HEK293T (cell line): ENCODE results near the gene ROR1.
"Not testable (repeated sequence)": the region's sequence is repeated elsewhere in the genome, so short reads cannot be mapped to it uniquely, and the experiment has no call there.

ENCODE experiments used
- CTCF ChIA-PET: fragments of 350-600 bp; formaldehyde crosslinking; extraction: SDS; loops from one replicate; lab custom pipeline; 2021; ENCODE audit warnings: antibody characterized with exemption, inconsistent platforms; lab: Yijun Ruan, JAX
- POLR2A ChIA-PET: fragments of 350-600 bp; formaldehyde crosslinking; extraction: SDS; loops from one replicate; lab custom pipeline; 2020; ENCODE audit warnings: antibody characterized with exemption, inconsistent platforms; lab: Yijun Ruan, JAX
- DNase-seq: peaks from one replicate; pipeline ENCODE4 v3.0.0; 2012; ENCODE audit warnings: mixed read lengths; ENCODE audit errors: extremely low spot score
- ARNT ChIP-seq: fragments of 450-650 bp; IDR thresholded peaks from 2 replicates; pipeline ENCODE4 v1.6.1; 2017; ENCODE audit warnings: mild to moderate bottlenecking
- BHLHE40 ChIP-seq: fragments of 450-650 bp; IDR thresholded peaks from 2 replicates; pipeline ENCODE4 v1.6.1; 2016; ENCODE audit warnings: mild to moderate bottlenecking, moderate library complexity, borderline replicate concordance
- CTBP1 ChIP-seq: fragments of 450-650 bp; IDR thresholded peaks from 2 replicates; pipeline ENCODE4 v1.6.1; 2016; ENCODE audit warnings: borderline replicate concordance
- ELF4 ChIP-seq: fragments of 450-650 bp; IDR thresholded peaks from 2 replicates; pipeline ENCODE4 v1.6.1; 2017; ENCODE audit warnings: antibody characterized with exemption
- FOXA1 ChIP-seq: fragments of 450-650 bp; IDR thresholded peaks from 2 replicates; pipeline ENCODE4 v1.6.1; 2016; ENCODE audit warnings: mild to moderate bottlenecking
- FOXK2 ChIP-seq: fragments of 450-650 bp; IDR thresholded peaks from 2 replicates; pipeline ENCODE4 v1.6.1; 2016; ENCODE audit warnings: mild to moderate bottlenecking
- FOXM1 ChIP-seq: fragments of 450-650 bp; IDR thresholded peaks from 2 replicates; pipeline ENCODE4 v1.6.1; 2017; ENCODE audit warnings: mild to moderate bottlenecking, borderline replicate concordance
- HDGF ChIP-seq: fragments of 450-650 bp; IDR thresholded peaks from 2 replicates; pipeline ENCODE4 v1.6.1; 2017; ENCODE audit warnings: antibody characterized with exemption, borderline replicate concordance
- L3MBTL2 ChIP-seq: fragments of 450-650 bp; conservative IDR thresholded peaks from 2 replicates; pipeline ENCODE4 v1.6.1; 2016; ENCODE audit warnings: mild to moderate bottlenecking
- LEF1 ChIP-seq: fragments of 450-650 bp; IDR thresholded peaks from 2 replicates; pipeline ENCODE4 v1.6.1; 2017; ENCODE audit warnings: mild to moderate bottlenecking, borderline replicate concordance
- NFRKB ChIP-seq: fragments of 450-650 bp; IDR thresholded peaks from 2 replicates; pipeline ENCODE4 v1.6.1; 2016; ENCODE audit warnings: mild to moderate bottlenecking, moderate library complexity
- PKNOX1 ChIP-seq: fragments of 450-650 bp; IDR thresholded peaks from 2 replicates; pipeline ENCODE4 v1.6.1; 2016
- SP1 ChIP-seq: fragments of 450-650 bp; IDR thresholded peaks from 2 replicates; pipeline ENCODE4 v1.6.1; 2017
- SUZ12 ChIP-seq: fragments of 450-650 bp; IDR thresholded peaks from 2 replicates; pipeline ENCODE4 v1.6.1; 2016; ENCODE audit warnings: mild to moderate bottlenecking
- TARDBP ChIP-seq: fragments of 450-650 bp; IDR thresholded peaks from 2 replicates; pipeline ENCODE4 v1.6.1; 2016
- ZNF384 ChIP-seq: fragments of 450-650 bp; IDR thresholded peaks from 2 replicates; pipeline ENCODE4 v1.6.1; 2016

Gene ROR1

DNA sequence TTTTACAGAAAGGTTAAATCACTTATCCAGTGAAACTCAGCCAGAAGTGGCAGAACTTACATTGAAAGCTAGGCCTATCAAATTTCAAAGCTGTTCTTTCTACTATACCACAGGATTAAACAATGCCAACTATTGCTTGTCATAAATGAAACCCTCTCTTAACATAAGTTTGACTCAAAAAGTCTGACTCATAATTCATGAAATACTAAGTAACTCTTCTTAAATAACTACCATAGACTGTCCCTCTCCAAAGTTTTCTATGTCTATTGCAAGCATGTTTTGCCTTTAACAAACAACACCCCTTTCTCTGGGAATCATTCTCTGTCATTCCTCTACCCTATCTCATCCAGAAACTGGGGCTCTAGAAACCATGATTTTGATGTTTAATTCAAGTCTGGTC is 320.1 kb downstream of the ROR1 start:
- TF ChIP-seq SUZ12 = no peak
- TF ChIP-seq BHLHE40 = no peak
- no peak for TF ChIP-seq ARNT
- TF ChIP-seq LEF1 = no peak
- no peak for TF ChIP-seq CTBP1
- no peak for DNase-seq
- POLR2A ChIA-PET = no interaction called here
- CTCF ChIA-PET = no interaction called here

DNA sequence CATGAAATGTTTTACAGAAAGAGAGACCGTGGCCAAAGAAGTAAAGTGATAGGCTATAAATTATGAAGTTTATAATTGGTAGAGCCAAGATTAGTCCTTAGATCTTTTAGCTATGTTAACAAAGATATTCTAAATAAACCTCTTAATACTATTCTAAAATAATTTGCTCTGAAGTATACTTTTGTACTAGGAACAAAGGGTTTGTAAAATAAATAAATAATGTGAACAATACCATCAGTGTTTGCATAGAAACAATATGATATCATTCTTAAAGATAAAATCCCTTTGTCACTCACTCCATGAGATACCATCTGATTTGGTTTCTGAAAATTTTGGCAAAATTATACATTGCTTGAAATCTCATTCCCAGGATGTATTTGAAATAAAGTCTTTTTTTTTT is 322.0 kb downstream of the ROR1 start:
- DNase-seq = no peak
- CTCF ChIA-PET = no interaction called here
- POLR2A ChIA-PET = no interaction called here
- TF ChIP-seq FOXA1 (no peak), ELF4 (no peak), NFRKB (no peak)

- ChIA-PET POLR2A (no interaction called here), CTCF (no interaction called here)
- TF ChIP-seq ARNT = no peak
- TF ChIP-seq PKNOX1 = peak; percentile 47; the same call in 1 of the 2 replicates
- no peak for DNase-seq
These were observed 324.0 kb downstream of the ROR1 start for GRCh38 chr1:64097859-64098258.

DNA sequence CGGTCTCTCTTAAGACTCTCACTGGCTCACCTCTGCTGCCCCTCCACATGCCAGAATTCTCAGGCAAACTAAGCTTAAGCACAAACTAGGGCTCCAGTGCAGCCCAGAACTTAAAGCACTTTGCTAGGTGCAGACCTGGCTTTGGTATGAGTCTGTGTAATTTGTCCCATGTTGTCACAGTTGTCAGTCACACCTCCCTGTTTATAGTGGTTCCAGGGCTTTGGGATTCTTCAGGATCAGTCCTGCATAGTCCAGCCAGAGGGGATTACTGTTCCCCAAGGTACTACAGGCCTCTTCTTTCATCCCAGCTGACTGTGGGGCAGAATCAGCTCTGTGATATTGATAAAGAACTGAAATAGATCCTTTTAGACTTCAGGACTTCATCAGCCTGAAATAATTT is 324.6 kb downstream of the ROR1 start:
- POLR2A ChIA-PET = no interaction called here
- no peak for TF ChIP-seq ARNT
- no peak for TF ChIP-seq SUZ12
- TF ChIP-seq TARDBP = no peak
- TF ChIP-seq BHLHE40 = no peak
- no peak for TF ChIP-seq FOXA1
- TF ChIP-seq SP1 = no peak
- no peak for TF ChIP-seq HDGF
- TF ChIP-seq L3MBTL2 = no peak
- TF ChIP-seq FOXM1 = no peak
- TF ChIP-seq CTBP1 = no peak
- no peak for TF ChIP-seq PKNOX1
- no peak for TF ChIP-seq NFRKB
- TF ChIP-seq FOXK2 = no peak
- no peak for TF ChIP-seq LEF1
- no peak for TF ChIP-seq ELF4
- no peak for TF ChIP-seq ZNF384
- no peak for DNase-seq
- CTCF ChIA-PET = no interaction called here

- no peak for DNase-seq
- ChIA-PET POLR2A (no interaction called here), CTCF (no interaction called here)
- TF ChIP-seq PKNOX1 (no peak), SUZ12 (no peak), FOXA1 (no peak), CTBP1 (no peak), ARNT (no peak), L3MBTL2 (no peak), SP1 (no peak), BHLHE40 (no peak), FOXM1 (no peak), HDGF (no peak), FOXK2 (no peak), TARDBP (no peak), ELF4 (no peak), ZNF384 (no peak), NFRKB (no peak), LEF1 (no peak)
These were observed 325.2 kb downstream of the ROR1 start for GRCh38 chr1:64098846-64099582.

DNA sequence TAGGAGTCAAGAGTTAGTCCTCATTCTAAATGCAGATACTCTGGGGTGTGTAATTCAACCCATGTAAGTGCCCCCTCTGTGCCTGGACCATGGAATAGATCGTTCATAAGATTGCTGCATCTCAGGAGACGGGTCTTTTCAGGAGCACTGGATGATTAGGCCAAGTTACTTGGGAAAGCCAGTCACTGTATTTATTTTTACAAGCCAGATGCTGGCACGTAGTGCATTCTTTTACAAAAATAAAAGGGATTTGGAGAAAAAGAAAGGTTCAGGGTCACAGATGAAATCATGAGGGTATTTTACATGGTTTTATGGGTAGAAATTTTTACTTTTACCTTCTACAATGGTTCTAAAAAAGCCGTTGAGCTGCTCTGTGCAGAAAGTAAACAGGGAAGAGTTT is 327.0 kb downstream of the ROR1 start:
- ChIA-PET POLR2A (no interaction called here), CTCF (no interaction called here)
- TF ChIP-seq ELF4 = no peak
- no peak for TF ChIP-seq ZNF384
- no peak for TF ChIP-seq PKNOX1
- DNase-seq = no peak

- CTCF ChIA-PET, DNase-seq, POLR2A ChIA-PET: not testable (repeated sequence)
These were observed 330.8 kb downstream of the ROR1 start for GRCh38 chr1:64104585-64104984.
